Esophagus squamous epithelium (tissue), 5 donors: ENCODE results near the gene KERA. TPM values are rescaled to one million over a fixed set of nuclear protein-coding genes. Genes with fewer than 3 reads are reported as not detected.

Source experiments
- DNase-seq: peaks from one replicate; lab custom pipeline; 2025; lab: John Stamatoyannopoulos, UW
- H3K27ac ChIP-seq, 4 donors: fragments of 200-600 bp; sonication (generic); one replicate each; pipeline ENCODE4 v1.5.1; 2016 to 2019; ENCODE audit warnings: mild to moderate bottlenecking in 1 of 4
- H3K27me3 ChIP-seq, 4 donors: fragments of 200-600 bp; sonication (generic); 1 replicate in 3 of 4; 2 replicates in 1 of 4; pipeline versions ENCODE4 v1.5.1 to v1.6.0; 2017 to 2021; ENCODE audit warnings: antibody characterized with exemption in 1 of 4
- H3K36me3 ChIP-seq, 3 donors: fragments of 200-600 bp; sonication (generic); one replicate each; pipeline ENCODE4 v1.5.1; 2016 to 2019
- H3K4me1 ChIP-seq, 3 donors: fragments of 200-600 bp; sonication (generic); one replicate each; pipeline ENCODE4 v1.5.1; 2017 to 2019
- H3K4me3 ChIP-seq, 4 donors: fragments of 200-600 bp; sonication (generic); 1 replicate in 3 of 4; 2 replicates in 1 of 4; pipeline ENCODE4 v1.5.1; 2016 to 2019; ENCODE audit warnings: mild to moderate bottlenecking in 2 of 4, moderate library complexity in 1 of 4
- H3K9me3 ChIP-seq, 3 donors: fragments of 200-600 bp; sonication (generic); one replicate each; pipeline ENCODE4 v1.5.1; 2016 to 2019
- CTCF ChIP-seq, 6 experiments: fragments of 450-650 bp in 4 of 6; fragments of 200-600 bp in 2 of 6; sonication (generic) in 2 of 6; IDR thresholded peaks; one replicate each; pipeline ENCODE4 v1.5.1; 2016 to 2019; ENCODE audit warnings: antibody characterized with exemption in 6 of 6, mild to moderate bottlenecking in 4 of 6, moderate library complexity in 4 of 6
- POLR2A ChIP-seq, 4 donors: fragments of 450-650 bp; IDR thresholded peaks; one replicate each; pipeline ENCODE4 v1.6.1; 2017; ENCODE audit warnings: antibody characterized with exemption in 4 of 4, mild to moderate bottlenecking in 4 of 4, moderate library complexity in 3 of 4
- WGBS, 2 donors: methylation state at CpG; one replicate each; pipeline ENCODE4 v1.1.5; 2018; 5-methylcytosine and 5-hydroxymethylcytosine counted together
- intact Hi-C: fragments of 100-400 bp; cut with DNase I; formaldehyde crosslinking; loops from one replicate; pipeline ENCODE4 v1.15.0; 2022
- total RNA-seq, 4 donors: library from RNA; depleted of rRNA; stranded (reverse); fragments of >200 nt; gene quantifications; one replicate each; pipeline ENCODE4 v1.1.0, GENCODE V29; 2016
- donor health status: DM: yes; HTN: yes; CAD: no.

Gene KERA
- total RNA-seq, 4 donors from 2014 or later: not detected

- intact Hi-C loops: no loop called here
- H3K36me3 ChIP-seq: no peaks in the 10 kb centered on the region
- no peak for DNase-seq
Observed at GRCh38 chr12:91098941-91099340, 41.1 kb upstream of the KERA start.

GRCh38 chr12:91098461-91098860, 40.6 kb upstream of the KERA start:
- Histone ChIP-seq H3K27ac (peak overlapping the region in 1 of 4 donors; percentile 3), H3K4me1 (no peaks in the 10 kb centered on the region), H3K4me3 (no peak overlapping the region), H3K27me3 (no peaks in the 10 kb centered on the region), H3K36me3 (no peaks in the 10 kb centered on the region), H3K9me3 (no peaks in the 10 kb centered on the region)
- no peak for DNase-seq
- TF ChIP-seq CTCF (IDR thresholded peaks at IDR 0.05) (no peak), POLR2A (IDR thresholded peaks at IDR 0.05) (no peak)
- intact Hi-C loops: no loop called here

More at GRCh38 chr12:91098941-91099340, 41.1 kb upstream of the KERA start:
- no peaks in the 10 kb centered on the region for H3K27me3 ChIP-seq
- H3K9me3 ChIP-seq: no peaks in the 10 kb centered on the region
- peak overlapping the region in 2 of 4 donors; percentile 1 to 57 for H3K27ac ChIP-seq
- TF ChIP-seq POLR2A (IDR thresholded peaks at IDR 0.05) (no peak), CTCF (IDR thresholded peaks at IDR 0.05) (no peak)
- no peaks in the 10 kb centered on the region for H3K4me1 ChIP-seq
- 24 to 43% methylated on average over 3 of the region's 3 CpGs for WGBS, 2 donors
- H3K4me3 ChIP-seq: no peak overlapping the region

GRCh38 chr12:91094957-91095356, 37.1 kb upstream of the KERA start:
- Histone ChIP-seq H3K36me3 (no peaks in the 10 kb centered on the region), H3K4me3 (no peak overlapping the region), H3K27me3 (no peaks in the 10 kb centered on the region), H3K4me1 (no peaks in the 10 kb centered on the region), H3K27ac (no peak overlapping the region), H3K9me3 (peaks cover 0 to 9% (median 0%) of the 10 kb centered on the region in 3 donors)
- no peak for DNase-seq
- intact Hi-C loops: no loop called here
- TF ChIP-seq CTCF (IDR thresholded peaks at IDR 0.05) (no peak), POLR2A (IDR thresholded peaks at IDR 0.05) (no peak)
- 89 to 94% methylated on average over 1 of the region's 1 CpG for WGBS, 2 donors

GRCh38 chr12:91094032-91094662, 36.3 kb upstream of the KERA start:
- no peak for DNase-seq
- no peak for TF ChIP-seq POLR2A (IDR thresholded peaks at IDR 0.05)
- no peak for TF ChIP-seq CTCF (IDR thresholded peaks at IDR 0.05)
- H3K27me3 ChIP-seq: no peaks in the 10 kb centered on the region
- intact Hi-C loops: no loop called here
- H3K4me3 ChIP-seq: no peak overlapping the region
- H3K36me3 ChIP-seq: no peaks in the 10 kb centered on the region
- H3K9me3 ChIP-seq: peaks cover 0 to 10% (median 0%) of the 10 kb centered on the region in 3 donors
- no peaks in the 10 kb centered on the region for H3K4me1 ChIP-seq
- H3K27ac ChIP-seq: no peak overlapping the region

GRCh38 chr12:91093341-91093740, 35.5 kb upstream of the KERA start:
- Histone ChIP-seq H3K4me3 (no peak overlapping the region), H3K27ac (no peak overlapping the region), H3K27me3 (no peaks in the 10 kb centered on the region), H3K4me1 (no peaks in the 10 kb centered on the region), H3K36me3 (no peaks in the 10 kb centered on the region), H3K9me3 (peaks cover 0 to 10% (median 0%) of the 10 kb centered on the region in 3 donors)
- intact Hi-C loops: no loop called here
- no peak for DNase-seq
- TF ChIP-seq CTCF (IDR thresholded peaks at IDR 0.05) (no peak), POLR2A (IDR thresholded peaks at IDR 0.05) (no peak)
- 82 to 86% methylated on average over 4 of the region's 4 CpGs for WGBS, 2 donors
